Endometrial microvascular endothelial cells (primary cell): ENCODE measurements around the gene HEATR5A. TPM values are rescaled to one million over a fixed set of nuclear protein-coding genes. Genes with fewer than 3 reads are reported as not detected.
"Not testable (repeated sequence)": the region's sequence is repeated elsewhere in the genome, so short reads cannot be mapped to it uniquely, and the experiment has no call there.

Experiments used
- in situ Hi-C: cut with HindIII; loops from 2 replicates; pipeline ENCODE4 v1.10.0; 2017; ENCODE audit warnings: low sequenced_read_pairs, low pct_unique_long_range_greater_than_20kb; ENCODE audit errors: inconsistent ontology term
- total RNA-seq: library from RNA; depleted of rRNA; stranded (reverse); fragments of >200 nt; gene quantifications from one replicate; pipeline ENCODE4 v1.2.3, GENCODE V29; 2015; ENCODE audit errors: inconsistent ontology term

HEATR5A gene
- total RNA-seq, 1 donor from 2014 or later: 18.6 TPM

DNA sequence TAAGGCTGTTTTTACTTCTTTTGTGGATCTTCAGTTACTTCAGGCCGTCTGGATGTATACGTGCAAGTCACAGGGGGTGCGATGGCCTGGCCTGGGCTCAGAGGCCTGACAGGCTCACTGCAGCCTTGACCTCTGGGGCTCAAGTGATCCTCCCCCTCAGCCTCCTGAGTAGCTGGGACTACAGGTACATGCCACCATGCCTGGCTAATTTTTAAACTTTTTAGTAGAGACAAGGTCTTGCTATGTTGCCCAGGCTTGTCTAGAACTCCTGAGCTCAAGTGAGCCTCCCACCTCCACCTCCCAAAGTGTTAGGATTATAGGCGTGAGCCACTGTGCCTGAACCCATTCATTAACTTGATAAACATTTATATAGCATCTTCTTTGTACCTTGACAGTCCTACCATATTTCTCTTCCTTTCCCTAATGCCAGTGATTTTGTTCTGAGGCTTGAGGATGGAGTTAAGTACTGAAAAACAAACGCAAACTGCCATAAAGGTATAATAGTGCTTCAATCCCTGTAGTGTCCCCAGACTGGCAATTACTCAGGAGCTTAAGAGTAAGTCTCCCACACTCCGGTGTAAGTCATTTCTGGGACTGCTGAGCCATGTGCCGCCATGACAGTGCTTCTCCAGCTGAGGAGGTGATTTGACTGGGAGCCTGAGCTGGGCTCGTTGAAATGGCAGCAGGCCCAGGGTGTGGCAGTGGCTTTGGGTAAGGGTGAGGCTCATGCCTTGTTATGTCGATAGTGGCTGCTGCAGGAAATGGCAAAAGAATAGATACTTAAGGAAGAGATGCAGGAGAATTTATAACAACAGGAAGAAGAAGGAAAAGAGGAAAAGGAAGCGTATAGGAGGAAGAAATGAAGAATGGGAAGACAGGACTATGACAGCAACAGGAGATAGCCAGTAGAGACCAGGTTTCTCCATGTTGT, 169.1 kb downstream of the HEATR5A start:
- in situ Hi-C loops: no loop called here

- in situ Hi-C loops: no loop called here
Measured at GRCh38 chr14:31244626-31245025, 175.7 kb downstream of the HEATR5A start.

DNA sequence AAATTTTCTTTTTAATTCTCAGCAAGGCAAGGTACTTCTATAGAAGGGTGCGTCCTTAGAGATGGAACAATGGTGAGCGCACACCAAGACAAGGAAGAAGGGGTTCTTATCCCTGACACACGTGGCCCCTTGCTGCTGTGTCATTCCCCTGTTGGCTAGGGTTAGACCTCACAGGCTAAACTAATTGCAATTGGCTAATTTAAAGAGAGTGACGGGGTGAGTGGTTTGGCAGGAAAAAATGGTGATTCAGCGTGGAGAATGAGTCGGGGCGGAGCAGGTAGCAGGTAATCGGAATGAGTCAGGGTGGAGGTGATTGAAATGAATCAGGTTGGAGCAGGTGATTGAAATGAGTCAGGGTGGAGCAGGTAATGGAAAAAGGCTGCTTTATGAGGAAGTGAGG, 176.5 kb downstream of the HEATR5A start:
- in situ Hi-C loops: no loop called here

DNA sequence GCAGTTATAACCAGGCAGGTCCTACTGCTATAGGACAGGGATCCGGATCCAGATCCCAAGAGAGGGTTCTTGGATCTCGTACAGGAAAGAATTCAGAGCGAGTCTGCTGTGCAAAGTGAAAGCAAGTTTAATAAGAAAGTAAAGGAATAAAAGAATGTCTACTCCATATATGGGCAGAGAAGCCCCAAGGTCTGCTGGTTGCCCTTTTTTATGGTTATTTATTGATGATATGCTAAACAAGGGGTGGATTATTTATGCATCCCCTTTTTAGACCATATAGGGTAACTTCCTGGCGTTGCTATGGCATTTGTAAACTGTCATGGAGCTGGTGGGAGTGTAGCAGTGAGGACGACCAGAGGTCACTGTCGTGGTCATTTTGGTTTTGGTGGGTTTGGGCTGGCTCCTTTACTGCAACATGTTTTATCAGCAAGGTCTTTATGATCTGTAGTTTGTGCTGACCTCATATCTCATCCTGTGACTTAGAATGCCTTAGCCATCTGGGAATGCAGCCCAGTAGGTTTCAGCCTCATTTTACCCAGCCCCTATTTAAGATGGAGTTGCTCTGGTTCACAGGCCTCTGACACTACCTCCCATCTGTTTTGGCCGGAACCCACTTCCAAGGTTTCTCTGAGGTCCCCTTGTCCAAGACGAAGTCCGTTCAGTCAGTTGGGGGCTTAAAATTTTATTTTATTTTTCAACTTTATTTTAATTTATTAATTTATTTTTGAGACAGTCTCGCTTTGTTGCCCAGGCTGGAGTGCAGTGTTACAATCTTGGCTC, 178.0 kb downstream of the HEATR5A start:
- in situ Hi-C loops: not testable (repeated sequence)

Other genes with a start within 250 kb of the HEATR5A start
- 119 TPM for gene HECTD1, start 212.8 kb downstream of the HEATR5A start, total RNA-seq
- gene DTD2, start 37.0 kb upstream of the HEATR5A start, total RNA-seq: 36.1 TPM
- not detected for gene GPR33, start 67.5 kb upstream of the HEATR5A start, total RNA-seq
- 6.6 TPM for gene NUBPL, start 140.9 kb upstream of the HEATR5A start, total RNA-seq